Stimulated activated CD8-positive, alpha-beta memory T cell treated with anti-CD3 and anti-CD28 coated beads, Interleukin-7, amount 100 ng/mL, for 1 hour (primary cell): ENCODE data around the gene MAN2A2.
"Not testable (repeated sequence)": the region's sequence is repeated elsewhere in the genome, so short reads cannot be mapped to it uniquely, and the experiment has no call there.

Experiments
- DNase-seq, 2 donors: peaks; one replicate each; pipeline ENCODE4 v3.0.0-alpha.2; 2020; ENCODE audit warnings: low read depth in 2 of 2

MAN2A2 gene

DNA sequence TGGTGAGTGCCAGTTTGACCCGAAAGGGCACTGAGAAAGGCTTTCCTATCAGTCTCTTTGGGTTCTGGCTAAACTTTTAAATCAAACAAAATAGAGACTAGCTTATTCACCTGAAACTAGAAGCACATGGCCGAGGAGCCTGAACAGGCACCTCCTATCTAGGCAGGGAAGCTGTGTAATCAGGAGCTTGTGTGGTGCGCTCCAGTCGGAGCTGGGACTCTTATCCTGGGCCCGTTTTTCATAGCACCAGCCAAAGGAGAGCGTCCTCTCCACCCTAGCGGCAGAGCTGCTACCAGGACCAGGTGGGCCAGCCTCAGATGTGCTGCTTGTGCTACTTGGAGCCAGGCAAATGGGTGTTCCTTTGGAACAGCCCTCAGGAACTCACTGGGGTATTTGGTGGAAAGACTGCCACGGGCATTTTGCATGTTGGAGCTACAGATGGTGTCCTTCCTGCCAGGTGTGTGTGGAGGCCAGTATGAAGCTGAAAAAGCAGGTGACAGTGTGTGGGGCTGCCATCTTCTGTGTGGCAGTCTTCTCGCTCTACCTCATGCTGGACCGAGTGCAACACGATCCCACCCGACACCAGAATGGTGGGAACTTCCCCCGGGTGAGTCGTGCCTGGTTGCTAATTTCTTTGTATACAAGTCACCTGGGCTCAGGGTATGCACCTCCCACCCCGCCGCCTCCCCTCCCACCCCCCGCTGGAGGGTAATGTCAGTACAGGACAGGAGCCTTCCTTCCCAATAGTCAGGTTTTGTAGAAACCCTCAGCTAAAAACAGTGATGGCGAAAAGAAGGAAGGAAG lies 833 bp downstream of the MAN2A2 start:
- DNase-seq: no peak

DNA sequence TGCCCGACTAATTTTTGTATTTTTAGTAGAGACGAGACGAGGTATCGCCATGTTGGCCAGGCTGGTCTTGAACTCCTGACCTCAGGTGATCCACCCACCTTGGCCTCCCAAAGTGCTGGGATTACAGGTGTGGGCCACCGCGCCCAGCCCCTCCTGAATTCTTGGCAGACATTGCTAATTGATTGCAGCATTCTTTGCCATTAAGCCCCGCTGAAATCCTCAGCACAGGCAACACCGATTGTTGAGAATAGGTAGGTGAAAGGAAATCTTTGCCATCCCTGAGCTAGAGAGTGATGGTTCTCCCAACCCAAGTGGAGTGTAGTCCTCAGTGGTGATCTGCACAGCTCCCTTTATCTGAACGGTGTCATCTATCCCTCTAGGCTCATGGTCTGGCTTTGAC lies 1.6 kb downstream of the MAN2A2 start:
- DNase-seq: no peak

DNA sequence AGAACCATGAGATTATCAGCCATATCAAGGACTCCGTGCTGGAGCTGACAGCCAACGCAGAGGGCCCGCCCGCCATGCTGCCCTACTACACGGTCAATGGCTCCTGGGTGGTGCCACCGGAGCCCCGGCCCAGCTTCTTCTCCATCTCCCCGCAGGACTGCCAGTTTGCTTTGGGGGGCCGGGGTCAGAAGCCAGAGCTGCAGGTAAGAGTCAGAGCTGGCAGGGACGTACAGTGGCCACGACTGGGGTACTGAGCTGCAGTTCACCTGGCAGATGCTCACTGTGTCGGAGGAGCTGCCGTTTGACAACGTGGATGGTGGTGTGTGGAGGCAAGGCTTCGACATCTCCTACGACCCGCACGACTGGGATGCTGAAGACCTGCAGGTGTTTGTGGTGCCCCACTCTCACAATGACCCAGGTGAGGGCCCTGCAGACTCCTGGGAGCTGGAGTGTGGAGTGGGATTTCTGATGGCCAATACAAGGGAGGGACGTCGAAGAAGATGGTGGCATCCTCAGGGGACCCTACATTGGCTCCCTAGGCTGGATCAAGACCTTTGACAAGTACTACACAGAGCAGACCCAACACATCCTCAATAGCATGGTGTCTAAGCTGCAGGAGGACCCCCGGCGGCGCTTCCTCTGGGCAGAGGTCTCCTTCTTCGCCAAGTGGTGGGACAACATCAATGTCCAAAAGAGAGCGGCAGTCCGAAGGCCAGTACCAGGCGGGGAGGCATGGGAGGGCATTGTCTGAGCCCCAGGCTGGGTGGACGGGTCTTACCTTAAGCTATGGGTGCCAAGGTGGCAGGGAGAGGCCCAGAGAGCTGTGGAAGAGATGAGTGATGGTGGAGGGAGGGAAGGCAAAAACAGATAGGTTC lies 2.4 kb downstream of the MAN2A2 start:
- DNase-seq: no peak

GRCh38 chr15:90906181-90906849 lies 3.2 kb downstream of the MAN2A2 start:
- DNase-seq: no peak

DNA sequence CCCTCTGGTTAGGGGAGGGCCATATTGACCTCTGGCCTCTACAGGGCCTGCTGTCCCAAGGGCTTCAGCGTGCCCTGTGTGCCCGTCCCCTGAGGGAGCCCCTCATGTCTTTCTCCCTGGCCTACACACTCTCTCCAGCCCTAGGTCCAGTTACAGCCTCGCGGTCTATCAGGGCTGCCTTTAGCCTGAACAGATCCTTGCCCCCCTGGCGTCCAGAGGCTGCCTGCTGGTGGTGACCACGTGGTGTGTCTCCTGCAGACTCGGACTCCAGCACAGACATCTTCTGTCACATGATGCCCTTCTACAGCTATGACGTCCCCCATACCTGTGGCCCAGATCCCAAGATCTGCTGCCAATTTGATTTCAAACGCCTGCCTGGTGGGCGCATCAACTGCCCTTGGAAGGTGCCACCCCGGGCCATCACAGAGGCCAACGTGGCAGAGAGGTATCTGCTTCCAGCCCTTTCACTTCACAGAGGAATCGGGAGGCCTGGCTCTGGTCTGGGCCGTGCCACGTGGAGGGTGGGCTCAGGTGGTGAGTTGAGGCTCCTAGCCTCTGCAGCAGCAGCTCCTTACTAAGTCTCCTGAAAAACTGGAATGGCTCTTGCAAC lies 4.1 kb downstream of the MAN2A2 start:
- DNase-seq: no peak

GRCh38 chr15:90907838-90908507 lies 4.9 kb downstream of the MAN2A2 start:
- DNase-seq: no peak

DNA sequence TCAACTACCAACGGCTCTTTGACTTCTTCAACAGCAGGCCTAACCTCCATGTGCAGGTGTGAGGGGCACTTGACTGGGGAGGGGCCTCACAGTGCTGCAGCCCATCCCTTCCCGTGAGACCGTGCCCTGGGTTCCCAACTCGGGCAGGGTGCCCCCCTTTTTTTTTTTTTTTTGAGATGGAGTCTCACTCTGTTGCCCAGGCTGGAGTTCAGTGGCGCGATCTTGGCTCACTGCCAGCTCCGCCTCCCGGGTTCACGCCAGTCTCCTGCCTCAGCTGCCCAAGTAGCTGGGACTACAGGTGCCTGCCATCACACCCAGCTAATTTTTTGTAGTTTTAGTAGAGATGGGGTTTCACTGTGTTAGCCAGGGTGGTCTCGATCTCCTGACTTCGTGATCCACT lies 6.3 kb downstream of the MAN2A2 start:
- not testable (repeated sequence) for DNase-seq

GRCh38 chr15:90909976-90910375 lies 6.9 kb downstream of the MAN2A2 start:
- no peak for DNase-seq

DNA sequence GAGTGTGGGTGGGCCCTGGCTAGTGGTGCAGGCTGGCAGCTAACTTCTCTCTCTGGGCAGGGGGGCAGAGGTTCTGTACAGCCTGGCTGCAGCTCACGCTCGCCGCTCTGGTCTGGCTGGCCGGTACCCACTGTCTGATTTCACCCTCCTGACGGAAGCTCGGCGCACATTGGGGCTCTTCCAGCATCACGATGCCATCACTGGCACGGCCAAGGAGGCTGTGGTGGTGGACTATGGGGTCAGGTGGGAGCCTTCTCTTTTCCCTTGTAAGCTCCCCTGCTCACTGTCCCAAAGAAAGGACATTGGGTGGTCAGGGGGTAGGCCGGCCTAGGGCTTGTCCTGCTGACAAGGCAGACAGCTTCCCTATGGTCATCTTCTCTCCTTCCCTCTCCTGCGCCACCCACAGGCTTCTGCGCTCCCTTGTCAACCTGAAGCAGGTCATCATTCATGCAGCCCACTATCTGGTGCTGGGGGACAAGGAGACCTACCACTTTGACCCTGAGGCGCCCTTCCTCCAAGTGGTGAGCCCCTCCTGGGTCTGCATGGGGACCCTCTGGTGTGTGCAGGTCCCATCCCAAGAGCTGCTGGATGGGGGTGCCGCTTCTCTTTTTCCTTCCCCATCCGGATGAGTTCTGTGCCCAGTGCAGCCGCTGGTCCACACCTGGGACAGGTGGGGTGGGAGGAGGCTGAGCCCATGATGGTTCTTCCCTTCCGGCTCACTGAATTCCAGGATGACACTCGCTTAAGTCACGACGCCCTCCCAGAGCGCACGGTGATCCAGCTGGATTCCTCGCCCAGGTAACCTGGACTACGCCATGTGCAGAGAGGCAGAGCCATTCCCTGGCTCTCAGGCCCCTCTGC lies 7.6 kb downstream of the MAN2A2 start:
- no peak for DNase-seq

GRCh38 chr15:90911302-90911623 lies 8.2 kb downstream of the MAN2A2 start:
- DNase-seq: no peak

DNA sequence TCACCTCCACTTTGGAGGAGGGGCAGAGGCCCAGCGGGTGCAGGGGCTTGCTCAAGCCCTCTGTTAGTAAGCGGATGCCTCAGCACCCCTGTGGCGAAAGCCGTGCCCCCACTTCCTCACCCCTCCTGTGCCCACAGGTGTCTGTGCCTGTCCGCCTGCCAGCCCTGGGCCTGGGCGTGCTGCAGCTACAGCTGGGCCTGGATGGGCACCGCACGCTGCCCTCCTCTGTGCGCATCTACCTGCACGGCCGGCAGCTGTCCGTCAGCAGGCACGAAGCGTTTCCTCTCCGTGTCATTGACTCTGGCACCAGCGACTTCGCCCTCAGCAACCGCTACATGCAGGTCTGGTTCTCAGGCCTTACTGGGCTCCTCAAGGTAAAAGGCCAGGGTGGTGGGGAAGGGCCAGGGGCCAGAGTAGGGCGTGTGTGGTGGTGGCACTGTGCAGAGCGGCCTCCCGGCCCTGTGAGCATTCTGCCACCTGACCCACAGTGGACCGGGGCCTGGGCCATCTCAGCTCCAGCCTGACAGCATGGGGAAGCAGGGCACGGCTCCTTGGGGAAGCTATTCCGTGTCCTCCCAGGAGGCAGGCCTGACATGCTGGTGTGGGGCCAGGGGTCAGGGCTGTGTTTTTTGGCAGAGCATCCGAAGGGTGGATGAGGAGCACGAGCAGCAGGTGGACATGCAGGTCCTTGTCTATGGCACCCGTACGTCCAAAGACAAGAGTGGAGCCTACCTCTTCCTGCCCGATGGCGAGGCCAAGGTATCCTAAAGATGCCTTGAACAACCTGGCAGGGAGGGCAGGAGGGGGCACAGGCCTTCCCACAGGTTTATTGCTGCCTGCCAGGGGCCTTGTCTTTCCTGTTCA lies 9.0 kb downstream of the MAN2A2 start:
- no peak for DNase-seq

DNA sequence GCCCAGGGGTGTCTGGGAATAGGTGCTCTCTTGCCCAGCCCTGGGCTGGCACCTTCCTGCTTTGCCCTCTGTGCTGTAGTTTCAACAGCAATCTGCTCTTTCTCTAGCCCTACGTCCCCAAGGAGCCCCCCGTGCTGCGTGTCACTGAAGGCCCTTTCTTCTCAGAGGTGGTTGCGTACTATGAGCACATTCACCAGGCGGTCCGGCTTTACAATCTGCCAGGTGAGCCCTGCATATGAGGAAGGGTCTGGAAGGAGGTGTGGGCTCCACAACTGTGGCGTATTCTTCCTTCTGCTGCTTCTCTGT lies 9.6 kb downstream of the MAN2A2 start:
- no peak for DNase-seq

GRCh38 chr15:90913398-90913944 lies 10.4 kb downstream of the MAN2A2 start:
- no peak for DNase-seq

DNA sequence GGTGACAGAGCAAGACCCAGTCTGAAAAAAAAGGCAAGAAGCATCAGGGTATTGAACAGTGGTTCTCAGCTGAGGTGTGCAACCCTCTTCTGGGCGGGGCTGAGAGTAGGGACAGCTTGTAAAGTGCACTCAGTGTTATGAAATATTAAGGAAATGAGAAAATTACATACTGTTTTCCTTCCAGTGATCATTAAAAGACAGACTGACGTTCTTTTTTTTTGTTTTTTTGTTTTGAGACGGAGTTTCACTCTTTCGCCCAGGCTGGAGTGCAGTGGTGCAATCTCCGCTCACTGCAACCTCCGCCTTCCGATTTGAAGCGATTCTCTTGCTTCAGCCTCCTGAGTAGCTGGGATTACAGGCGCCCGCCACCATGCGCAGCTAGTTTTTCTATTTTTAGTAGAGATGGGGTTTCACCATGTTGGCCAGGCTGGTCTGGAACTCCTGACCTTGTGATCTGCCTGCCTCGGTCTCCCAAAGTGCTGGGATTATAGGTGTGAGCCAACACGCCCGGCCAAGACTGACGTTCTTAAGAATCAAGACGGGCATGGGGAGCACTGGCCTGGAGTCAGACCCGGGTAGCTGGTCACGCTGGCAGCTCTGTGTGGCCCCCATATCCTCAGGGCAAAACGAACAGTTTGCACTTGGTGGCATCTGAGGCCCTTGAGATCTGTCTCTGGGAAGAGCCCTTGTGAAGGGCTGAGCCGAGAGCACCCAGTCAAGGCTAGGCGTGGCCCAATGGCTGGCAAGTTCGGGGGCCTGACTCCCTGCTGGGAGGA lies 11.4 kb downstream of the MAN2A2 start:
- no peak for DNase-seq

- DNase-seq: no peak
Measured at GRCh38 chr15:90915216-90915807, 12.2 kb downstream of the MAN2A2 start.

GRCh38 chr15:90915808-90916440 lies 12.8 kb downstream of the MAN2A2 start:
- no peak for DNase-seq

- DNase-seq: no peak
Measured at GRCh38 chr15:90916461-90916860, 13.4 kb downstream of the MAN2A2 start.

DNA sequence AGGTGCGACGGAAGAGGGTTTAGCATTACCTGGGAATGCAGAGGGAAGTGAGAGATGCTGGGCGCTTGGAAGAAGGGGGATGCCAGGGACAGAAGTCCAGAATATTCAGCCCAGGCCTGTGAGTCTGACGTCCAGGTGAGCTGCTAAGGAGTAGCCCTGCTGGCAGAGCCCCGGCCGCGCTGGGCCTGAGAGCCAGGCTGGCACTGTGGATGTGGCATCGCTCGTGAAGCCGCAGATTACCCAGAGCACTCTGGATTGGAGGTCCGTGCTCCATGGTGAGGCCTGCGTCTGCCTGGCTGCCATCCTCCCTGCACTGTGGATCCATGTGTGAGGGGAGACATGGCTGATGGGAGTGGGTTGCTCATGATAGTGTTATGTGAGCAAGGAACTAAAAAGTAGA lies 14.5 kb downstream of the MAN2A2 start:
- DNase-seq: no peak
